Skeletal muscle satellite cell (primary cell): ENCODE results near the gene MSI1.
A peak's percentile ranks its signal among the peaks of the same experiment; 100 is the strongest.

ENCODE experiments used
- H3K27me3 ChIP-seq: 2 replicates; pipeline ENCODE4 v1.7.0; 2013; ENCODE audit warnings: low read length; ENCODE audit not compliant: control insufficient read depth, insufficient read depth
- H3K36me3 ChIP-seq: 2 replicates; pipeline ENCODE4 v1.7.0; 2013; ENCODE audit warnings: mild to moderate bottlenecking, control low read depth, low read length; ENCODE audit not compliant: insufficient read depth
- H3K4me1 ChIP-seq: 2 replicates; pipeline ENCODE4 v1.7.0; 2013; ENCODE audit warnings: low read length; ENCODE audit not compliant: control insufficient read depth, insufficient read depth
- H3K4me2 ChIP-seq: 2 replicates; pipeline ENCODE4 v1.7.0; 2013; ENCODE audit warnings: mild to moderate bottlenecking, low read length
- H3K4me3 ChIP-seq: 2 replicates; pipeline ENCODE4 v1.7.0; 2013; ENCODE audit warnings: low read length
- H3K9ac ChIP-seq: 2 replicates; pipeline ENCODE4 v1.7.0; 2013; ENCODE audit warnings: mild to moderate bottlenecking, low read depth, low read length, moderate library complexity
- H3K9me3 ChIP-seq: replicated peaks from 2 replicates; pipeline ENCODE4 v1.7.0; 2013; ENCODE audit warnings: mild to moderate bottlenecking, control low read depth, low read length

The MSI1 gene

GRCh38 chr12:120363274-120363855 is 5.6 kb downstream of the MSI1 start:
- Histone ChIP-seq H3K27me3 (peaks cover 56% of the 10 kb centered on the region), H3K9ac (no peak overlapping the region), H3K4me1 (peaks cover 5% of the 10 kb centered on the region), H3K4me3 (no peak overlapping the region), H3K4me2 (no peak overlapping the region), H3K36me3 (no peaks in the 10 kb centered on the region), H3K9me3 (no peaks in the 10 kb centered on the region)

DNA sequence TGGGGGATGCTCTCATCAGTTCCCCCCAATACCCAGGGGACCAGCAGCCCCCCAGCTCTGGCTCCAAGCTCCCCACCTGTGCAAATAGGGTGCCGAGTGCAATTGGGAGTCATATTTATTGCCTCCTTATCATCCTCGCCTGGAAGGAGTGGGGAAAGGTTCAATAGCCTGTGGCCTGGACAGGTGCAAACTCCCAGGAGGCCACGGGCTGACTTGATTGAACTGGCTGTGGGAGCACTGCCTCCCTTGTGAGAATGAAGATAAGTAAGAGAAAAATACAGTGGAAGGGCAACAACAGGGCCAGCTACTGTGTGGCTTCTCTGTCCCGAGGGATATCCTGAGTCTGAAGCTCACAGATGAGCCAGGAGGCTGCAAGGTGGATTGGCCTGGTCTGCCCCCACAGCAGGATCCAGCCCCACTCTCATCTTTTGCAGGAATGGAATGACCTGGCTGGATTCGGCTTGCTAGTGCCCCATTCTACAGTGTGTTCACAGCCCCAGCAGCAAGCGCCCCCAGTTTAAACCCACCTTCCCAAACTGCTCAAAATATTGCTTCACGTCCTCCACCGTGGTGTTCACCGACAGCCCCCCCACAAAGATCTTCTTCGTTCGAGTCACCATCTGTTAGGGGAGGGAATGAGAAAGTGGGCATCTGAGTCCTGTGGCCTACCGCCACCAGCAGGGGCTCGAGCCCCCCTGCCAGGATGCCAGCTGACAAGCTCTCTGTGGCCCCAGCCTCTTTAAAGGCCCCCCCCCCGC is 6.3 kb downstream of the MSI1 start:
- no peak overlapping the region for H3K4me2 ChIP-seq
- peaks cover 59% of the 10 kb centered on the region for H3K27me3 ChIP-seq
- no peak overlapping the region for H3K4me3 ChIP-seq
- peaks cover 5% of the 10 kb centered on the region for H3K4me1 ChIP-seq
- no peak overlapping the region for H3K9ac ChIP-seq
- no peaks in the 10 kb centered on the region for H3K9me3 ChIP-seq
- no peaks in the 10 kb centered on the region for H3K36me3 ChIP-seq

DNA sequence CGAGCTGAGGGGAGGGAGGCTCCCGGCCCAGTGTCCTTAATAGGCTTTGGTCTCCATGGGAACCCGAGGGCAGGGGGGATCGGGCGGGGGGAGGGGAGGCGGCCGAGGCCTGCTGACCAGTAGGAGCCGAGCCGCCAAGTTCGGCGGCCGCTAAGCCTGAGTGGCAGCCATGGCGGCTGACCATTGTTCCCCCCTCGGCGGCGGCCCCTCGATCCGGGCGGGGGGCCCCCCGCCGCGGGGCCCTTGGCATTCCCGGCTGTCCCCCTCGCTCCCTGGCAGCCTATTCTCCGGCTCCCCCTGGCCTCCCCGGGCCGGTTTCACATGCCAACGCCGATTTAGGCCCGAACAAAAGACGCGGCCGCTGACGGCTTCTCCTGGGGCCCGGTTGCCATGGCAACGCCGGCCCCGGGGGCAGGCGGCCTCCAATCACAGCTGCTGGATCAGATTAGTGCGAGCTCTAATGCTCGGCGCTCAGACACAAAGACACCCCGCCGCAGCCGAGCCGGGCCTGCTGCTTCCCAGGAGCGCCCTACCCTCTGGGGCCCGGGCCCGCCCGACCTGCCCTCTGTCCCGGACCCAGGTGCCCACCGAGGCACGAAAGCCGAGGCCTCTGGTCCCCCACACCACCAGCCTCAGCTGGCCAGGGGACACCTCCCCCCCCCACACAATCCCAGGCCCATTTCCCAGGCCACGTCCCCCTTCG is 7.3 kb downstream of the MSI1 start:
- Histone ChIP-seq H3K4me1 (peaks cover 7% of the 10 kb centered on the region), H3K9ac (peak overlapping the region; percentile 63), H3K36me3 (no peaks in the 10 kb centered on the region), H3K4me3 (peak overlapping the region; percentile 61), H3K27me3 (peaks cover 49% of the 10 kb centered on the region), H3K9me3 (no peaks in the 10 kb centered on the region), H3K4me2 (peak overlapping the region; percentile 79)

DNA sequence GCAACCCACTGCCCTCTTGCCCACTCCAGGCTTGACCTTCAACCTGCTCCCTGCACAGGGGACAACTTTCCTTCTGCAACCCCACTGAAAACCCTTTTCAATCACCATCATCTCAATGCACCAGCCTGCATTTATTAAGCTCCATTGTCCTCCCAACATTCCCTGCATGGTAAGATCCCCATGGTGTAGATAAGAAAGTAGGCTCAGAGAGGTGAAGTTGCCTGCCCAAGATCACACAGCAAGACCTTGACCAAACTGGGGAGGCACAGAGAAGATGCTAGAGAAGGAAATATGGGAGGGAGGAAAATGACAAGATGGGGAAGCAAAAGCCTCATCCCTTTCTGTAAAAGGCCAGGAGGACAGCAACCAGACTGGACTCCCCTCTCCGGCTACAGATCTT is 9.8 kb downstream of the MSI1 start:
- Histone ChIP-seq H3K9ac (no peak overlapping the region), H3K4me2 (no peak overlapping the region), H3K9me3 (no peaks in the 10 kb centered on the region), H3K4me1 (peaks cover 8% of the 10 kb centered on the region), H3K4me3 (no peak overlapping the region), H3K36me3 (no peaks in the 10 kb centered on the region), H3K27me3 (peaks cover 31% of the 10 kb centered on the region)

DNA sequence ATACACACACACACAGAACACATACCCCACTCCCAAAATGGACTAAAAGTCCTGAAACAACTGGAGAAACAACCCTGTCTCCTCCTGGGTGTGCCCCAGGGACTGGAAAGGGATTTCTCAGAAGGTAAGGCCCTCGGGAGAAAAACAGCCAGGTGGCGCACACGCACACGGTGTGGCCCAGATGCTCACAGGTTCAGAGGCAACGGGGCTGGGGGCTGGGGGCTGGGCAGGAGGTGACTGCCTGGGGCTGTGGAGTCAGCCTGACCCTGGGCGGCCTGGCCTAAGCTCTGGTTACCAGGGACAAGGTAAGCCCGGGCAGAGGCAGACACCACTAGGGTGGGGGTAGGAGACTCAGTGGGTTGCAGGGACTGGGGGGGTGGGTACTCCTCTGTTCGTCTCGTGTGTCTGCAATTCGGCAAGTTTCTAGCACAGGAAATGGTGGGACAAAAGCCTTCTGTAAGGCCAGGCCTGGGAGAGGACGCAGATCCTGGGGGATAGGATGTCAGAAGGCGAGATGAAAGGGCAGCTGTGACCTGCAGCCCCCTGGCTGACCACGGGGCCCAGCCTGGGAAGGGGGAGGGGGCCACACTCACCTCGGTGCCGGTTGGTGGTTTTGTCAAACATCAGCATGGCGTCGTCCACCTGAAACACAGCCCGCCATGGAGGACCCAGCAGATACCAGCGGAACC is 10.4 kb downstream of the MSI1 start:
- no peak overlapping the region for H3K9ac ChIP-seq
- H3K4me2 ChIP-seq, result no peak overlapping the region
- H3K27me3 ChIP-seq, result peaks cover 28% of the 10 kb centered on the region
- no peaks in the 10 kb centered on the region for H3K9me3 ChIP-seq
- peaks cover 8% of the 10 kb centered on the region for H3K4me1 ChIP-seq
- H3K36me3 ChIP-seq, result no peaks in the 10 kb centered on the region
- no peak overlapping the region for H3K4me3 ChIP-seq

GRCh38 chr12:120357104-120357503 is 11.9 kb downstream of the MSI1 start:
- peaks cover 12% of the 10 kb centered on the region for H3K4me1 ChIP-seq
- no peak overlapping the region for H3K9ac ChIP-seq
- no peak overlapping the region for H3K4me2 ChIP-seq
- no peaks in the 10 kb centered on the region for H3K9me3 ChIP-seq
- no peak overlapping the region for H3K4me3 ChIP-seq
- H3K27me3 ChIP-seq, result peaks cover 19% of the 10 kb centered on the region
- no peaks in the 10 kb centered on the region for H3K36me3 ChIP-seq

- H3K36me3 ChIP-seq, result no peaks in the 10 kb centered on the region
- H3K27me3 ChIP-seq, result peaks cover 16% of the 10 kb centered on the region
- peaks cover 11% of the 10 kb centered on the region for H3K4me1 ChIP-seq
- no peak overlapping the region for H3K9ac ChIP-seq
- peak overlapping the region; percentile 39 for H3K4me2 ChIP-seq
- no peak overlapping the region for H3K4me3 ChIP-seq
- H3K9me3 ChIP-seq, result no peaks in the 10 kb centered on the region
Observed at GRCh38 chr12:120356567-120357030, 12.4 kb downstream of the MSI1 start.

GRCh38 chr12:120353556-120354317 is 15.2 kb downstream of the MSI1 start:
- Histone ChIP-seq H3K4me1 (peaks cover 17% of the 10 kb centered on the region), H3K4me2 (no peak overlapping the region), H3K4me3 (no peak overlapping the region), H3K27me3 (peaks cover 21% of the 10 kb centered on the region), H3K9me3 (no peaks in the 10 kb centered on the region), H3K36me3 (no peaks in the 10 kb centered on the region), H3K9ac (no peak overlapping the region)

DNA sequence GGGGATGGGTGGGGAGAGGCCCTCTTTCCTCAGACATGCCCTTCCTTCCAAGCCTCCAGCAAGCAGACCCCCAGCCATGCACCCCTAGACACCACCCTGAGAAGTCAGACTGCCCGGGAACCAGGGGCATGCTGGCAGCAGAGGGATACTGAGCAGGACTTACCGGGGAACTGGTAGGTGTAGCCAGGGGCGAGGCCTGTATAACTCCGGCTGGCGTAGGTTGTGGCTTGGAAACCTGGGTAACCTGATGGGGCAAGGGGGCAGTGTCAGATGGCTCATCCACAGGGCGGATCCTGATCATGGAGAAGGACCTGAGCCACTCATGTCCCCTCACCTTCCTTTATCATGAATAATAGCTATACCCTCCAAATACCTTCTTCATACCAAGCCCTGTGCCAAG is 15.8 kb downstream of the MSI1 start:
- no peaks in the 10 kb centered on the region for H3K9me3 ChIP-seq
- no peaks in the 10 kb centered on the region for H3K36me3 ChIP-seq
- H3K9ac ChIP-seq, result no peak overlapping the region
- no peak overlapping the region for H3K4me2 ChIP-seq
- peaks cover 20% of the 10 kb centered on the region for H3K27me3 ChIP-seq
- H3K4me3 ChIP-seq, result no peak overlapping the region
- H3K4me1 ChIP-seq, result peaks cover 17% of the 10 kb centered on the region

DNA sequence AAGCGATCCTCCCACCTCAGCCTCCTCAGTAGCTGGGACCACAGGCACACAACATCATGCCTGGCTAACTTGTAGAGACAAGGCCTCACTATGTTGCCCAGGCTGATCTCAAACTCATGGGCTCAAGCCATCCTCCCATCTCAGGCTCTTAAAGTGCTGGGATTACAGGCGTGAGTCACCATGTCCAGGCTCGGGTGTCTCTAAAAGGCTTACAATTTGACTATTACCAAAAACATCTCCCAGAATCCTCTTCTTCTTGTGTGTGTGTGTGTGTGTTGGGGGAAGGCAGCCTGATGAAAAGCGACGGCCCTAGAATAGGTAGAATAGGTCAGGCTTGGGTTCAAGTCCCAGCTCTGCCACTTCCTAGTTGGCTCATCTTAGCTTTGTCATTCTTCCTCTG is 16.8 kb downstream of the MSI1 start:
- Histone ChIP-seq H3K4me1 (peaks cover 17% of the 10 kb centered on the region), H3K9me3 (no peaks in the 10 kb centered on the region), H3K27me3 (peaks cover 19% of the 10 kb centered on the region), H3K4me2 (no peak overlapping the region), H3K4me3 (no peak overlapping the region), H3K36me3 (no peaks in the 10 kb centered on the region), H3K9ac (no peak overlapping the region)
